Measurements from ENCODE around the gene CHST1.

CHST1 gene

GRCh38 chr11:45671246-45672171, 6.1 kb upstream of the CHST1 start:
- Histone ChIP-seq H3K4me1 (ENCODE audit: control insufficient read depth in 1 of 2, insufficient read depth in 2 of 2, low read length in 2 of 2) (no peaks in the 10 kb centered on the region), H3K27ac (ENCODE audit: low read length) (no peak overlapping the region), H3K4me3 (ENCODE audit: low read depth in 1 of 2, low read length in 2 of 2) (no peak overlapping the region), H3K36me3 (ENCODE audit: control insufficient read depth in 1 of 2, insufficient read depth in 2 of 2, low read length in 2 of 2) (no peaks in the 10 kb centered on the region), H3K27me3 (ENCODE audit: low read depth, low read length) (no peaks in the 10 kb centered on the region), H3K9me3 (ENCODE audit: control insufficient read depth in 1 of 2, low read length in 2 of 2) (no peaks in the 10 kb centered on the region)

GRCh38 chr11:45670386-45671135, 5.1 kb upstream of the CHST1 start:
- Histone ChIP-seq H3K36me3 (ENCODE audit: control insufficient read depth in 1 of 2, insufficient read depth in 2 of 2, low read length in 2 of 2) (no peaks in the 10 kb centered on the region), H3K4me1 (ENCODE audit: control insufficient read depth in 1 of 2, insufficient read depth in 2 of 2, low read length in 2 of 2) (no peaks in the 10 kb centered on the region), H3K27ac (ENCODE audit: low read length) (no peak overlapping the region), H3K27me3 (ENCODE audit: low read depth, low read length) (no peaks in the 10 kb centered on the region), H3K4me3 (ENCODE audit: low read depth in 1 of 2, low read length in 2 of 2) (no peak overlapping the region), H3K9me3 (ENCODE audit: control insufficient read depth in 1 of 2, low read length in 2 of 2) (no peaks in the 10 kb centered on the region)

DNA sequence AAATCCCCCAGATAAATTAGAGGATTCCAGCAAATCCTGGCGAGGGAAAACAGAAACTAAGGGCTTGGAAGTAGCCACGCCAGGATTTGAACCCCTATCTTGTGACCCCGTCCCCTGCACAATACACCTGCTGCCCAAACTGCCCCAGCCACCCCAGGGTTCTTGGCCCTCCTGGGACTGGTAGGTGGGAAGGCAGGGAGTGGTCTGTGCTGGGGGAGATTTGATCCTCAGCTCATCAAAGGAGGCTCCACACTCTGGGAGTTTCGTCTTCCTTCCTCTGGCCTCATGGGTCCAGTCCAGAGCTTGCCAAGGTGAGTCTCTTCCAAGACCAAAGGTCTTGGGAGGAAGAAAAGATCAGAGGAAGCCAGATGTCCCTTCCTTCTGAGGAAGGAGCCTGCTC, 4.5 kb upstream of the CHST1 start:
- H3K27me3 ChIP-seq (ENCODE audit: low read depth, low read length), result no peaks in the 10 kb centered on the region
- no peak overlapping the region for H3K27ac ChIP-seq (ENCODE audit: low read length)
- no peaks in the 10 kb centered on the region for H3K9me3 ChIP-seq (ENCODE audit: control insufficient read depth in 1 of 2, low read length in 2 of 2)
- no peaks in the 10 kb centered on the region for H3K36me3 ChIP-seq (ENCODE audit: control insufficient read depth in 1 of 2, insufficient read depth in 2 of 2, low read length in 2 of 2)
- no peak overlapping the region for H3K4me3 ChIP-seq (ENCODE audit: low read depth in 1 of 2, low read length in 2 of 2)
- peaks cover 0 to under 1% of the 10 kb centered on the region in 2 donors for H3K4me1 ChIP-seq (ENCODE audit: control insufficient read depth in 1 of 2, insufficient read depth in 2 of 2, low read length in 2 of 2)

DNA sequence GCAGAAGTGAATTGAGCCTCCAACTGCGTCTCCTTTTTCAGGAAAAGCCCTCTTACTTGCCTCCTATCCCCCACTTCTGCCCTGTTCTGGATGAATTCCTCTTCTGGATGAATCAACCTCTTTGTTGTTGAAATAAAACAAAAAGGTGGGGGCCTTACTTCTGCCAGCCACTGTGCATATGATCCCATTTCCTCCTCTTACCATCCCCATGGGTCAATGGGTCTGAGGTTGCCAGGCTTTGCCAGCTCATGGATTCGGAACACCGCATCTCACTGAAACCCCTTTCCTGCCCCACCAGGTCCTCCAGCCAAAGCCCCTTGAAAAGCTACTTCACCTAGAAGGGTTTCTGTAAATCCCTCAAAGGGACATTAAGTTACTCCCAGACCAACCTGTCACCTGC, 3.7 kb upstream of the CHST1 start:
- H3K4me1 ChIP-seq (ENCODE audit: control insufficient read depth in 1 of 2, insufficient read depth in 2 of 2, low read length in 2 of 2), result peaks cover 0 to 9% of the 10 kb centered on the region in 2 donors
- peaks cover under 1% of the 10 kb centered on the region for H3K27me3 ChIP-seq (ENCODE audit: low read depth, low read length)
- no peaks in the 10 kb centered on the region for H3K36me3 ChIP-seq (ENCODE audit: control insufficient read depth in 1 of 2, insufficient read depth in 2 of 2, low read length in 2 of 2)
- no peaks in the 10 kb centered on the region for H3K9me3 ChIP-seq (ENCODE audit: control insufficient read depth in 1 of 2, low read length in 2 of 2)
- H3K4me3 ChIP-seq (ENCODE audit: low read depth in 1 of 2, low read length in 2 of 2), result no peak overlapping the region
- no peak overlapping the region for H3K27ac ChIP-seq (ENCODE audit: low read length)

DNA sequence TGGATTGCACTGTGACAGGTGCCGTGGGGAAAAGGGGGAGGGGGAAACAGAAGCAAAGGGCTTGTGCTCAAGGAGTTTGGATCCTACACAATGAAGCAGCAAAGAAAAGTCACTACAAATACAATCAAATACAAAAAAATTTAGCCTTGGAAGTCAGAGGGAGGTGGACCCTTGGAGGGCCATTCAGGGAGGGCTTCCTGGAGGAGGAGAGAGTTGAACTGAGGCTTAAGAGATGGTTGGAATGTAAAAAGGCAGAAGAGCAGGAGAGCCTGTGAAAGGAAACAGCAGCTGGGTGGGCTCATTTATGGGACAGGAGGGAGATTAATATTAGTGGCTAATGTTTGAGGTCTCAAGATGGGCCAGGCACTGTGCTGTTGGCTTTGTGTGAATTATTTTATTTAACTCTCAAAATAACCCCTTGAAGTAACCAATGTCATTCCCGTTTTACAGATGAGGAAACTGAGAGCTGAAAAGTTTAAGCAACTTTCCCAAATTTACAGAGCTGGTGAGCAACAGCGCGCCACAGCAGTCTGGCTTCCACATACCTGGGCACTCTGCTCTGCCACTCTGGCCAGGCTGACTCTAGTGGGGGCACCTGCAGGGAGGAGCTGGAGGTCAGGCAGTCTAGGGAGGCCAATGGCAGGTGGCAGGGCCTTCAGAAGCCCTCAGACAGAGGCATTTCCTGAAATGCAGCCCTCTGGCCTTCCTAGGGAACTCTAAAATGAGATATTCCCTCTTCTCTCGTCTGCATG, 2.7 kb upstream of the CHST1 start:
- Histone ChIP-seq H3K4me1 (ENCODE audit: control insufficient read depth in 1 of 2, insufficient read depth in 2 of 2, low read length in 2 of 2) (peaks cover 0 to 13% of the 10 kb centered on the region in 2 donors), H3K36me3 (ENCODE audit: control insufficient read depth in 1 of 2, insufficient read depth in 2 of 2, low read length in 2 of 2) (no peaks in the 10 kb centered on the region), H3K27me3 (ENCODE audit: low read depth, low read length) (peaks cover 6% of the 10 kb centered on the region), H3K4me3 (ENCODE audit: low read depth in 1 of 2, low read length in 2 of 2) (no peak overlapping the region), H3K9me3 (ENCODE audit: control insufficient read depth in 1 of 2, low read length in 2 of 2) (no peaks in the 10 kb centered on the region), H3K27ac (ENCODE audit: low read length) (no peak overlapping the region)

- Histone ChIP-seq H3K4me1 (ENCODE audit: control insufficient read depth in 1 of 2, insufficient read depth in 2 of 2, low read length in 2 of 2) (peaks cover 0 to 13% of the 10 kb centered on the region in 2 donors), H3K27me3 (ENCODE audit: low read depth, low read length) (peaks cover 17% of the 10 kb centered on the region), H3K4me3 (ENCODE audit: low read depth in 1 of 2, low read length in 2 of 2) (no peak overlapping the region), H3K27ac (ENCODE audit: low read length) (no peak overlapping the region), H3K36me3 (ENCODE audit: control insufficient read depth in 1 of 2, insufficient read depth in 2 of 2, low read length in 2 of 2) (no peaks in the 10 kb centered on the region), H3K9me3 (ENCODE audit: control insufficient read depth in 1 of 2, low read length in 2 of 2) (no peaks in the 10 kb centered on the region)
Observed at GRCh38 chr11:45666648-45667642, 1.5 kb upstream of the CHST1 start.

GRCh38 chr11:45665933-45666647, 668 bp upstream of the CHST1 start:
- H3K27me3 ChIP-seq (ENCODE audit: low read depth, low read length), result peaks cover 26% of the 10 kb centered on the region
- H3K4me1 ChIP-seq (ENCODE audit: control insufficient read depth in 1 of 2, insufficient read depth in 2 of 2, low read length in 2 of 2), result peaks cover 0 to 13% of the 10 kb centered on the region in 2 donors
- H3K9me3 ChIP-seq (ENCODE audit: control insufficient read depth in 1 of 2, low read length in 2 of 2), result no peaks in the 10 kb centered on the region
- H3K27ac ChIP-seq (ENCODE audit: low read length), result no peak overlapping the region
- no peaks in the 10 kb centered on the region for H3K36me3 ChIP-seq (ENCODE audit: control insufficient read depth in 1 of 2, insufficient read depth in 2 of 2, low read length in 2 of 2)
- peak overlapping the region in 1 of 2 donors; percentile 67 for H3K4me3 ChIP-seq (ENCODE audit: low read depth in 1 of 2, low read length in 2 of 2)

GRCh38 chr11:45664376-45665205, 831 bp downstream of the CHST1 start:
- Histone ChIP-seq H3K27ac (ENCODE audit: low read length) (no peak overlapping the region), H3K27me3 (ENCODE audit: low read depth, low read length) (peaks cover 34% of the 10 kb centered on the region), H3K4me1 (ENCODE audit: control insufficient read depth in 1 of 2, insufficient read depth in 2 of 2, low read length in 2 of 2) (peaks cover 0 to 13% of the 10 kb centered on the region in 2 donors), H3K36me3 (ENCODE audit: control insufficient read depth in 1 of 2, insufficient read depth in 2 of 2, low read length in 2 of 2) (no peaks in the 10 kb centered on the region), H3K9me3 (ENCODE audit: control insufficient read depth in 1 of 2, low read length in 2 of 2) (no peaks in the 10 kb centered on the region), H3K4me3 (ENCODE audit: low read depth in 1 of 2, low read length in 2 of 2) (peak overlapping the region; percentile 37 to 67)

DNA sequence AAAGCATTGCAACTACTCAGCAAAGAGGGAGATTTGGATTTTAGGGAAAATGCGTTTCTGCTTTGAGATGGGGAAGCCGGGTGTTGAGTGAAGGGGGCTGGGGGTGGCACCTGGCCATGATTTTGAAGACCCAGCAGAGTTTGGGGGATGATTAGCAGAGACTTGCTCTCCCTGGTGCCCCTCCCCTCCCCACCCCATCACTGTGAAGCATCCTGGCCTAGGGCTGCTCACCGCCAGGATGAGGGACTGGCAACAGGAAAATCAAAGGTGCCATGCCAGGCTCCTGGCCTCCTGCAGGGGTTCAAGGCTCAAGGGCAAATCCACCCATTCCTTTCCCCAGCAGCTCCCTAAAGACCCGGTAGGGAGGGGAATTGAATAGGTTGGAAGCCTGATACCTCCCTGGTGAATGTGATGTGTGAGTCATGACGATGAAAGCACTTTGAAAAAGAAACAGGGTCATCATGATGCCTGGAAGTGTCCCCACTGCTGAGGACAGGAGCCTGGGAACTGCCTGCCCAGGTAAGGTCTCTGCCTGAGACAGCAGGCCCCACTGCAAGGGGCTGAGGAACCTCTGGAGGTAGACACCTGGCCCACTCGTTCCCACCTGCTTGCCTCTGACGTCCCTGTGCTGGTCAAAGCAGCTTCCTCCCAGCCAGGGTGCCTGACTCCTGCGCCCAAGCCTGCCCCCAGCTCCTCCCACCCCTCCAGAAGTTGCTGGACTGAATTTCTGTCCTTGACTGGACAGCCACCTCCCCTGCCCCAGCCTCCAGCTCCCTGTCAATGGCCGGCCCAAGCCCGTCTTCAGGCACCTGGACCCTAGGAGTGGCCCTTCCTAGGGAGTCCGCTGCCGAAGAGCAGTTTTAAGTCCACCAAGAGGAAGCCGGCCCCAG, 1.7 kb downstream of the CHST1 start:
- Histone ChIP-seq H3K36me3 (ENCODE audit: control insufficient read depth in 1 of 2, insufficient read depth in 2 of 2, low read length in 2 of 2) (no peaks in the 10 kb centered on the region), H3K9me3 (ENCODE audit: control insufficient read depth in 1 of 2, low read length in 2 of 2) (no peaks in the 10 kb centered on the region), H3K4me1 (ENCODE audit: control insufficient read depth in 1 of 2, insufficient read depth in 2 of 2, low read length in 2 of 2) (peaks cover 0 to 13% of the 10 kb centered on the region in 2 donors), H3K4me3 (ENCODE audit: low read depth in 1 of 2, low read length in 2 of 2) (peak overlapping the region; percentile 37 to 67), H3K27me3 (ENCODE audit: low read depth, low read length) (peaks cover 37% of the 10 kb centered on the region), H3K27ac (ENCODE audit: low read length) (no peak overlapping the region)

Measured in muscle layer of duodenum (tissue), 2 donors.